Fibroblast of upper back skin (primary cell): ENCODE data around the gene CYB5B.
"Not testable (repeated sequence)": the region's sequence is repeated elsewhere in the genome, so short reads cannot be mapped to it uniquely, and the experiment has no call there.

ENCODE experiments used
- DNase-seq: peaks from one replicate; pipeline ENCODE4 v3.0.0-alpha.2; 2013

The CYB5B gene

GRCh38 chr16:69410219-69410990 is 14.0 kb upstream of the CYB5B start:
- no peak for DNase-seq

GRCh38 chr16:69411064-69411985 is 13.1 kb upstream of the CYB5B start:
- DNase-seq = no peak

GRCh38 chr16:69412287-69412686 is 12.1 kb upstream of the CYB5B start:
- no peak for DNase-seq

GRCh38 chr16:69413045-69413664 is 11.3 kb upstream of the CYB5B start:
- no peak for DNase-seq

GRCh38 chr16:69417520-69418199 is 6.8 kb upstream of the CYB5B start:
- no peak for DNase-seq

GRCh38 chr16:69419956-69420355 is 4.5 kb upstream of the CYB5B start:
- no peak for DNase-seq

- no peak for DNase-seq
These were observed 1.2 kb upstream of the CYB5B start for GRCh38 chr16:69423189-69423588.

GRCh38 chr16:69424935-69425784 is 741 bp downstream of the CYB5B start:
- DNase-seq = no peak

- no peak for DNase-seq
These were observed 4.2 kb downstream of the CYB5B start for GRCh38 chr16:69428652-69429051.

GRCh38 chr16:69429058-69429640 is 4.7 kb downstream of the CYB5B start:
- DNase-seq = not testable (repeated sequence)

- no peak for DNase-seq
These were observed 7.6 kb downstream of the CYB5B start for GRCh38 chr16:69431948-69432468.

- no peak for DNase-seq
These were observed 9.6 kb downstream of the CYB5B start for GRCh38 chr16:69434066-69434465.

- no peak for DNase-seq
These were observed 11.8 kb downstream of the CYB5B start for GRCh38 chr16:69435977-69436820.

GRCh38 chr16:69436896-69437295 is 12.5 kb downstream of the CYB5B start:
- no peak for DNase-seq

GRCh38 chr16:69438465-69438864 is 14.0 kb downstream of the CYB5B start:
- DNase-seq = no peak

GRCh38 chr16:69440250-69440649 is 15.8 kb downstream of the CYB5B start:
- no peak for DNase-seq

- DNase-seq = not testable (repeated sequence)
These were observed 16.6 kb downstream of the CYB5B start for GRCh38 chr16:69441030-69441429.

GRCh38 chr16:69443927-69444631 is 19.7 kb downstream of the CYB5B start:
- DNase-seq = peak; percentile 19

GRCh38 chr16:69444873-69445517 is 20.6 kb downstream of the CYB5B start:
- DNase-seq = no peak
